A673 (cell line): ENCODE measurements around the gene SHISA4. TPM values are rescaled to one million over a fixed set of nuclear protein-coding genes. Genes with fewer than 3 reads are reported as not detected.

Experiments used
- BruUV-seq: library from RNA; stranded (reverse); fragments of 400-500 nt; replicated peaks from 2 replicates; lab custom pipeline; 2021; lab: Mats Ljungman, UMichigan
- CTCF ChIA-PET: fragments of 300-600 bp; sonication (Branson Sonifier 250); formaldehyde crosslinking; loops from one replicate; lab custom pipeline; 2022; ENCODE audit warnings: antibody characterized with exemption; lab: Charles Lee
- POLR2A ChIA-PET: fragments of 300-600 bp; sonication (Branson Sonifier 250); formaldehyde crosslinking; loops from one replicate; lab custom pipeline; 2022; ENCODE audit warnings: antibody characterized with exemption; ENCODE audit not compliant: low non-redundant PET; lab: Charles Lee
- DNase-seq: peaks from one replicate; pipeline ENCODE4 v3.0.0-alpha.2; 2015; ENCODE audit warnings: low spot score
- H3K27ac ChIP-seq: fragments of 200-600 bp; sonication (generic); 2 replicates; pipeline ENCODE4 v1.5.1; 2016; ENCODE audit warnings: mixed run types, low read depth, mild to moderate bottlenecking, mixed read lengths, antibody characterized with exemption, low read length; ENCODE audit not compliant: poor library complexity, severe bottlenecking
- H3K27me3 ChIP-seq: fragments of 200-600 bp; sonication (generic); replicated peaks from 2 replicates; pipeline ENCODE4 v1.6.1; 2017; ENCODE audit warnings: mixed run types, low read depth, mild to moderate bottlenecking, mixed read lengths, antibody characterized with exemption, low read length; ENCODE audit not compliant: insufficient read depth, poor library complexity
- H3K36me3 ChIP-seq: fragments of 200-600 bp; sonication (generic); 2 replicates; pipeline ENCODE4 v1.6.1; 2016; ENCODE audit warnings: mixed run types, mild to moderate bottlenecking, mixed read lengths, antibody characterized with exemption, low read length; ENCODE audit not compliant: insufficient read depth, poor library complexity, severe bottlenecking
- H3K4me1 ChIP-seq: fragments of 200-600 bp; sonication (generic); 2 replicates; pipeline ENCODE4 v1.6.1; 2017; ENCODE audit warnings: mixed run types, mild to moderate bottlenecking, mixed read lengths, antibody characterized with exemption, low read length; ENCODE audit not compliant: insufficient read depth, poor library complexity, severe bottlenecking
- H3K4me3 ChIP-seq: fragments of 200-600 bp; sonication (generic); 2 replicates; pipeline ENCODE4 v1.5.1; 2016; ENCODE audit warnings: low read depth, mixed run types, mild to moderate bottlenecking, mixed read lengths, low read length; ENCODE audit not compliant: poor library complexity, severe bottlenecking
- H3K9me3 ChIP-seq: fragments of 200-600 bp; sonication (generic); 2 replicates; pipeline ENCODE4 v1.6.1; 2016; ENCODE audit warnings: mixed run types, low read depth, mild to moderate bottlenecking, mixed read lengths, antibody characterized with exemption, low read length; ENCODE audit not compliant: poor library complexity, severe bottlenecking
- CTCF ChIP-seq: fragments of 300-800, 200-600 bp; sonication (generic); conservative IDR thresholded peaks from 2 replicates; pipeline ENCODE4 v1.5.1; 2017; ENCODE audit warnings: low read depth, mild to moderate bottlenecking, antibody characterized with exemption, low read length, moderate library complexity, mixed read lengths
- EZH2 ChIP-seq: fragments of 200-600 bp; sonication (generic); IDR thresholded peaks from 2 replicates; pipeline ENCODE4 v1.6.1; 2017; ENCODE audit warnings: borderline replicate concordance, low read depth, mild to moderate bottlenecking, mixed read lengths, antibody characterized with exemption, low read length; ENCODE audit not compliant: poor library complexity, severe bottlenecking
- intact Hi-C: fragments of 100-400 bp; cut with micrococcal nuclease; formaldehyde crosslinking; loops from one replicate; pipeline ENCODE4 v1.10.0; 2022; ENCODE audit not compliant: unreplicated experiment
- total RNA-seq: library from RNA; stranded (reverse); gene quantifications from 2 replicates; pipeline ENCODE4 v1.2.3, GENCODE V29; 2021

The SHISA4 gene
- total RNA-seq, 1 experiment from 2014 or later = 1.2 TPM

GRCh38 chr1:201883266-201883665 lies 5.4 kb upstream of the SHISA4 start:
- peaks cover 4% of the 10 kb centered on the region for H3K36me3 ChIP-seq
- H3K27ac ChIP-seq = peak overlapping the region; percentile 14
- ChIA-PET POLR2A (no interaction called here), CTCF (interaction anchor here (0.6 to 1.2 kb wide), 3 partner anchors 9 to 21 kb away, joined by 3 to 8 read pairs (median 7); no protein-coding TSS in a partner anchor)
- no peaks in the 10 kb centered on the region for H3K27me3 ChIP-seq
- BruUV-seq = no TSS peak
- no peak overlapping the region for H3K4me3 ChIP-seq
- no peaks in the 10 kb centered on the region for H3K9me3 ChIP-seq
- TF ChIP-seq CTCF (no peak), EZH2 (no peak)
- no peaks in the 10 kb centered on the region for H3K4me1 ChIP-seq
- intact Hi-C loops = no loop called here
- DNase-seq = no peak

GRCh38 chr1:201883786-201884185 lies 4.9 kb upstream of the SHISA4 start:
- DNase-seq = no peak
- H3K27me3 ChIP-seq = no peaks in the 10 kb centered on the region
- H3K4me1 ChIP-seq = no peaks in the 10 kb centered on the region
- CTCF ChIA-PET = interaction anchor here (0.6 kb wide), 1 partner anchor 21 kb away, joined by 7 read pairs; no protein-coding TSS in a partner anchor
- H3K36me3 ChIP-seq = no peaks in the 10 kb centered on the region
- TF ChIP-seq CTCF = no peak
- no peak for TF ChIP-seq EZH2
- peak overlapping the region; percentile 14 for H3K27ac ChIP-seq
- no peaks in the 10 kb centered on the region for H3K9me3 ChIP-seq
- H3K4me3 ChIP-seq = no peak overlapping the region
- intact Hi-C loops = no loop called here
- POLR2A ChIA-PET = no interaction called here
- no TSS peak for BruUV-seq

- Histone ChIP-seq H3K27me3 (no peaks in the 10 kb centered on the region), H3K36me3 (no peaks in the 10 kb centered on the region), H3K27ac (no peak overlapping the region), H3K4me3 (no peak overlapping the region), H3K4me1 (no peaks in the 10 kb centered on the region), H3K9me3 (no peaks in the 10 kb centered on the region)
- DNase-seq = no peak
- intact Hi-C loops = no loop called here
- TF ChIP-seq EZH2 (no peak), CTCF (no peak)
- BruUV-seq = no TSS peak
- ChIA-PET CTCF (no interaction called here), POLR2A (interaction anchor here (0.6 kb wide), 1 partner anchor 43 kb away, joined by 4 read pairs; no protein-coding TSS in a partner anchor)
These were observed 4.3 kb upstream of the SHISA4 start for GRCh38 chr1:201884425-201884824.
